Activated CD4-positive, alpha-beta T cell treated with anti-CD3 and anti-CD28 coated beads for 36 hours (primary cell): ENCODE measurements around the gene SLC26A11. TPM values are rescaled to one million over a fixed set of nuclear protein-coding genes. Genes with fewer than 3 reads are reported as not detected.
A peak's percentile ranks its signal among the peaks of the same experiment; 100 is the strongest.

Source experiments
- ATAC-seq: fragments of 200-7000 bp; cut with Tn5 transposase; one replicate; pipeline ENCODE4 v1.10.0; 2021; ENCODE audit warnings: mild to moderate bottlenecking, moderate library complexity
- CTCF ChIA-PET: fragments of 350-600 bp; sonication (Branson Sonifier 250); formaldehyde crosslinking; loops from one replicate; lab custom pipeline; 2021; ENCODE audit warnings: antibody characterized with exemption; lab: Charles Lee
- POLR2A ChIA-PET: fragments of 350-600 bp; sonication (Branson Sonifier 250); formaldehyde crosslinking; loops from one replicate; lab custom pipeline; 2021; ENCODE audit warnings: antibody characterized with exemption, inconsistent platforms; lab: Charles Lee
- DNase-seq: peaks from one replicate; pipeline ENCODE4 v3.0.0-alpha.2; 2020
- H3K27ac Mint-ChIP-seq: one replicate; pipeline ENCODE4 v1.8.0; 2021; ENCODE audit warnings: mixed read lengths
- H3K27me3 Mint-ChIP-seq: one replicate; pipeline ENCODE4 v1.8.0; 2021; ENCODE audit warnings: mixed read lengths
- H3K36me3 Mint-ChIP-seq: one replicate; pipeline ENCODE4 v1.8.0; 2021; ENCODE audit warnings: low read depth, mixed read lengths
- H3K4me1 Mint-ChIP-seq: one replicate; pipeline ENCODE4 v1.8.0; 2021; ENCODE audit warnings: mixed read lengths
- H3K4me3 Mint-ChIP-seq: one replicate; pipeline ENCODE4 v1.8.0; 2021; ENCODE audit warnings: mild to moderate bottlenecking, moderate library complexity, mixed read lengths
- H3K9me3 Mint-ChIP-seq: one replicate; pipeline ENCODE4 v1.8.0; 2021; ENCODE audit warnings: low read depth, mixed read lengths
- intact Hi-C, 2 experiments: fragments of 100-400 bp; cut with DNase I in 1 of 2; cut with micrococcal nuclease in 1 of 2; formaldehyde crosslinking; loops; one replicate each; pipeline versions ENCODE4 v1.14.2 to v1.15.1; 2022 to 2024; cut with DNase I, micrococcal nuclease
- total RNA-seq, 2 experiments: library from RNA; stranded (reverse); gene quantifications; one replicate each; pipeline ENCODE4 v1.2.3, GENCODE V29; 2021

The SLC26A11 gene
- 1 to 10 TPM; 4.7 to 4.9 TPM for total RNA-seq

- peak within 1 kb of the TSS; percentile 89 for H3K4me3 Mint-ChIP-seq
- intact Hi-C loops = no loop called here
- ATAC-seq (peak; percentile 55), DNase-seq (peak; percentile 84)
- POLR2A ChIA-PET = interaction anchor here (1.5 kb wide), 1 partner anchor 42 kb away, joined by 4 read pairs; no protein-coding TSS in a partner anchor
- H3K27ac Mint-ChIP-seq = peak within 1 kb of the TSS; percentile 92
- CTCF ChIA-PET = interaction anchor here (1.4 kb wide), 1 partner anchor 32 kb away, joined by 4 read pairs; no protein-coding TSS in a partner anchor
- H3K36me3 Mint-ChIP-seq = peaks cover 26% of the 10 kb centered on the region
- H3K4me1 Mint-ChIP-seq = peaks cover 31% of the 10 kb centered on the region
- H3K27me3 Mint-ChIP-seq = no peaks in the 10 kb centered on the region
- no peaks in the 10 kb centered on the region for H3K9me3 Mint-ChIP-seq
These were observed at the start of gene SLC26A11, which contains the start of gene SGSH for GRCh38 chr17:80220054-80220735. SLC26A11 (plus strand) TSS chr17:80220427; CDS start chr17:80221561, 1,134 bp downstream. SGSH (minus strand) TSS chr17:80220333; CDS start chr17:80220313, 20 bp downstream.

GRCh38 chr17:80171681-80172080, 48.5 kb upstream of the SLC26A11 start:
- H3K4me1 Mint-ChIP-seq = no peaks in the 10 kb centered on the region
- no peak overlapping the region for H3K4me3 Mint-ChIP-seq
- DNase-seq (no peak), ATAC-seq (no peak)
- H3K9me3 Mint-ChIP-seq = no peaks in the 10 kb centered on the region
- CTCF ChIA-PET = interaction anchor here (0.7 kb wide), 1 partner anchor 190 kb away, joined by 3 read pairs; no protein-coding TSS in a partner anchor
- no peak overlapping the region for H3K27ac Mint-ChIP-seq
- intact Hi-C loops = no loop called here
- H3K36me3 Mint-ChIP-seq = no peaks in the 10 kb centered on the region
- POLR2A ChIA-PET = no interaction called here
- peaks cover 3% of the 10 kb centered on the region for H3K27me3 Mint-ChIP-seq

- Mint-ChIP-seq H3K4me3 (no peak overlapping the region), H3K9me3 (no peaks in the 10 kb centered on the region), H3K36me3 (no peaks in the 10 kb centered on the region), H3K27me3 (peaks cover 3% of the 10 kb centered on the region), H3K27ac (no peak overlapping the region), H3K4me1 (no peaks in the 10 kb centered on the region)
- DNase-seq (no peak), ATAC-seq (no peak)
- intact Hi-C loops = no loop called here
- CTCF ChIA-PET = no interaction called here
- POLR2A ChIA-PET = interaction anchor here (0.6 to 0.7 kb wide), 2 partner anchors 111 to 282 kb away, joined by 3 read pairs; no protein-coding TSS in a partner anchor
These were observed 47.1 kb upstream of the SLC26A11 start for GRCh38 chr17:80173126-80173525.

GRCh38 chr17:80173916-80174315, 46.3 kb upstream of the SLC26A11 start:
- H3K36me3 Mint-ChIP-seq = no peaks in the 10 kb centered on the region
- DNase-seq (no peak), ATAC-seq (no peak)
- no peak overlapping the region for H3K4me3 Mint-ChIP-seq
- no peaks in the 10 kb centered on the region for H3K9me3 Mint-ChIP-seq
- CTCF ChIA-PET = no interaction called here
- peaks cover 3% of the 10 kb centered on the region for H3K27me3 Mint-ChIP-seq
- no peaks in the 10 kb centered on the region for H3K4me1 Mint-ChIP-seq
- H3K27ac Mint-ChIP-seq = no peak overlapping the region
- POLR2A ChIA-PET = interaction anchor here (0.7 kb wide), 1 partner anchor 281 kb away, joined by 3 read pairs; no protein-coding TSS in a partner anchor
- intact Hi-C loops = no loop called here

- H3K27me3 Mint-ChIP-seq = peaks cover 2% of the 10 kb centered on the region
- DNase-seq (no peak), ATAC-seq (no peak)
- H3K36me3 Mint-ChIP-seq = no peaks in the 10 kb centered on the region
- no peaks in the 10 kb centered on the region for H3K4me1 Mint-ChIP-seq
- ChIA-PET CTCF (interaction anchor here (0.6 to 0.8 kb wide), 3 partner anchors 16 to 251 kb away, joined by 3 to 5 read pairs (median 4); no protein-coding TSS in a partner anchor), POLR2A (no interaction called here)
- intact Hi-C loops = no loop called here
- no peaks in the 10 kb centered on the region for H3K9me3 Mint-ChIP-seq
- no peak overlapping the region for H3K4me3 Mint-ChIP-seq
- H3K27ac Mint-ChIP-seq = no peak overlapping the region
These were observed 43.5 kb upstream of the SLC26A11 start for GRCh38 chr17:80176757-80177156.

- CTCF ChIA-PET = no interaction called here
- no peaks in the 10 kb centered on the region for H3K36me3 Mint-ChIP-seq
- intact Hi-C loops = no loop called here
These were observed 42.1 kb upstream of the SLC26A11 start for GRCh38 chr17:80177986-80178595.

GRCh38 chr17:80180192-80180591, 40.0 kb upstream of the SLC26A11 start:
- intact Hi-C loops = no loop called here
- ChIA-PET CTCF (no interaction called here), POLR2A (no interaction called here)
- H3K4me1 Mint-ChIP-seq = no peaks in the 10 kb centered on the region
- no peak overlapping the region for H3K27ac Mint-ChIP-seq
- no peaks in the 10 kb centered on the region for H3K9me3 Mint-ChIP-seq
- no peak for ATAC-seq
- no peaks in the 10 kb centered on the region for H3K36me3 Mint-ChIP-seq
- peaks cover 2% of the 10 kb centered on the region for H3K27me3 Mint-ChIP-seq
- H3K4me3 Mint-ChIP-seq = no peak overlapping the region
- DNase-seq = no peak

More at GRCh38 chr17:80177986-80178595, 42.1 kb upstream of the SLC26A11 start:
- DNase-seq (no peak), ATAC-seq (no peak)
- H3K4me1 Mint-ChIP-seq = no peaks in the 10 kb centered on the region
- POLR2A ChIA-PET = no interaction called here
- H3K9me3 Mint-ChIP-seq = no peaks in the 10 kb centered on the region
- no peak overlapping the region for H3K4me3 Mint-ChIP-seq
- H3K27me3 Mint-ChIP-seq = peaks cover 2% of the 10 kb centered on the region
- no peak overlapping the region for H3K27ac Mint-ChIP-seq

GRCh38 chr17:80181431-80181830, 38.8 kb upstream of the SLC26A11 start:
- Mint-ChIP-seq H3K27ac (no peak overlapping the region), H3K9me3 (no peaks in the 10 kb centered on the region), H3K4me1 (no peaks in the 10 kb centered on the region), H3K4me3 (no peak overlapping the region), H3K27me3 (no peaks in the 10 kb centered on the region), H3K36me3 (no peaks in the 10 kb centered on the region)
- ATAC-seq (no peak), DNase-seq (no peak)
- intact Hi-C loops = no loop called here
- POLR2A ChIA-PET = no interaction called here
- CTCF ChIA-PET = no interaction called here

GRCh38 chr17:80182118-80182844, 37.9 kb upstream of the SLC26A11 start:
- Mint-ChIP-seq H3K9me3 (no peaks in the 10 kb centered on the region), H3K27ac (no peak overlapping the region), H3K4me3 (no peak overlapping the region), H3K36me3 (no peaks in the 10 kb centered on the region), H3K27me3 (peaks cover 2% of the 10 kb centered on the region), H3K4me1 (no peaks in the 10 kb centered on the region)
- POLR2A ChIA-PET = no interaction called here
- no peak for DNase-seq
- CTCF ChIA-PET = interaction anchor here (0.9 kb wide), 1 partner anchor 28 kb away, joined by 3 read pairs; no protein-coding TSS in a partner anchor
- no peak for ATAC-seq
- intact Hi-C loops = no loop called here

- POLR2A ChIA-PET = no interaction called here
These were observed 37.4 kb upstream of the SLC26A11 start for GRCh38 chr17:80182845-80183223.

More at GRCh38 chr17:80182845-80183223, 37.4 kb upstream of the SLC26A11 start:
- H3K36me3 Mint-ChIP-seq = no peaks in the 10 kb centered on the region
- ATAC-seq (no peak), DNase-seq (no peak)
- peaks cover 2% of the 10 kb centered on the region for H3K27me3 Mint-ChIP-seq
- H3K4me1 Mint-ChIP-seq = no peaks in the 10 kb centered on the region
- H3K27ac Mint-ChIP-seq = no peak overlapping the region
- H3K9me3 Mint-ChIP-seq = no peaks in the 10 kb centered on the region
- H3K4me3 Mint-ChIP-seq = no peak overlapping the region
- intact Hi-C loops = no loop called here
- CTCF ChIA-PET = interaction anchor here (0.9 kb wide), 1 partner anchor 29 kb away, joined by 3 read pairs; no protein-coding TSS in a partner anchor
